ENCODE data around the gene SYK.

DNA sequence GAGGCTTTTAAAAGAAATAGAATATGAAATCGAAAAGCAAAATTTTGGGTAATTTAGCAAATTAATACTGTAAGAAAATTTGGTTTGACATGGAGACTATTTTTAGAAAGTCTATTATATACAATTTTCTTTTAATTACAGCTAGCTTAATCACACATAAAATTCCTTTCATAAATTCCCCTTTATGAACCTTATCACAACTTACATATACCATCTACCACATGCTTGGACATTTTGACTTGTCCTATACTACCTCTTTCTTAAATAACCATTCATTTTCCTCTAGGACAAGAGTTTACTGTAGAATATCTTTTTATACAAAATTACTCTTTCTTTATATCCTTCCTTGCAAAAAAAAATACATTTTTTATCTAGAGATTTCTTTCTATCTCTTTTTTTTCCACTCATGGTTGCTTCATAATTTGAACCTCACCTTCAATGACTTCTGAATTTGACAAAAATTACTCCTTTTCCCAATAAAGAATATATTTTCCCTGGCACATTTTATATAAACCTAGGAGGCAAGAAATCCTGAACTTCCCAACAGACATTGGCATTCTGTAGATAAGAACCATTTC lies 34.0 kb upstream of the SYK start:
- TF ChIP-seq CTCF (IDR thresholded peaks at IDR 0.05), result no peak
- no peak for TF ChIP-seq POLR2A (IDR thresholded peaks at IDR 0.05)
